MM.1S (cell line): ENCODE data around the gene ARPP21.

Experiments
- DNase-seq: peaks from one replicate; pipeline ENCODE4 v3.0.0-alpha.2; 2015
- H2AFZ ChIP-seq: fragments of 300-600 bp; sonication (generic); 2 replicates; pipeline ENCODE4 v1.6.0; 2016; ENCODE audit warnings: antibody characterized with exemption, low read length
- H3F3A ChIP-seq: fragments of 300-600 bp; sonication (generic); 2 replicates; pipeline ENCODE4 v1.6.1; 2016; ENCODE audit warnings: mild to moderate bottlenecking, antibody characterized with exemption, low read length, moderate library complexity, mixed read lengths; ENCODE audit not compliant: insufficient read depth
- H3K27ac ChIP-seq: fragments of 300-600 bp; sonication (generic); 2 replicates; pipeline ENCODE4 v1.5.1; 2016; ENCODE audit warnings: mild to moderate bottlenecking, low read length
- H3K27me3 ChIP-seq: fragments of 300-600 bp; sonication (generic); replicated peaks from 2 replicates; pipeline ENCODE4 v1.6.0; 2016; ENCODE audit warnings: low read length; ENCODE audit not compliant: insufficient read depth
- H3K36me3 ChIP-seq: fragments of 300-600 bp; sonication (generic); replicated peaks from 2 replicates; pipeline ENCODE4 v1.6.1; 2016; ENCODE audit warnings: mild to moderate bottlenecking, low read length, mixed read lengths; ENCODE audit not compliant: insufficient read depth
- H3K4me1 ChIP-seq: fragments of 300-600 bp; sonication (generic); 2 replicates; pipeline ENCODE4 v1.6.1; 2016; ENCODE audit warnings: low read length, mixed read lengths
- H3K4me2 ChIP-seq: fragments of 300-600 bp; sonication (generic); 2 replicates; pipeline ENCODE4 v1.6.0; 2016; ENCODE audit warnings: low read depth, low read length
- H3K4me3 ChIP-seq: fragments of 300-600 bp; sonication (generic); 2 replicates; pipeline ENCODE4 v1.5.1; 2016; ENCODE audit warnings: low read length, mixed read lengths
- H3K79me2 ChIP-seq: fragments of 300-600 bp; sonication (generic); 2 replicates; pipeline ENCODE4 v1.6.1; 2016; ENCODE audit warnings: mixed run types, low read length, mixed read lengths
- H3K9ac ChIP-seq: fragments of 300-600 bp; sonication (generic); 2 replicates; pipeline ENCODE4 v1.6.1; 2016; ENCODE audit warnings: low read length, mixed read lengths
- H3K9me2 ChIP-seq: fragments of 300-600 bp; sonication (generic); replicated peaks from 2 replicates; pipeline ENCODE4 v1.6.1; 2016; ENCODE audit warnings: mild to moderate bottlenecking, low read length, mixed read lengths; ENCODE audit not compliant: insufficient read depth
- H3K9me3 ChIP-seq: fragments of 300-600 bp; sonication (generic); replicated peaks from 2 replicates; pipeline ENCODE4 v1.6.1; 2016; ENCODE audit warnings: mild to moderate bottlenecking, low read length, mixed read lengths; ENCODE audit not compliant: insufficient read depth
- H4K20me1 ChIP-seq: fragments of 300-600 bp; sonication (generic); 2 replicates; pipeline ENCODE4 v1.6.1; 2016; ENCODE audit warnings: mild to moderate bottlenecking, low read length, moderate library complexity, mixed read lengths; ENCODE audit not compliant: insufficient read depth
- EZH2 ChIP-seq: fragments of 300-600 bp; sonication (generic); optimal IDR thresholded peaks from 2 replicates; pipeline ENCODE3; 2017; ENCODE audit warnings: low read depth, mild to moderate bottlenecking, antibody characterized with exemption, low read length, mixed read lengths
- EZH2phosphoT487 ChIP-seq: fragments of 300-600 bp; sonication (generic); IDR thresholded peaks from 2 replicates; pipeline ENCODE4 v1.6.1; 2018; ENCODE audit warnings: antibody characterized with exemption, low read length
- TF ChIP-seq, protein P1 (sequence below): fragments of 300-600 bp; sonication (generic); IDR thresholded peaks from 2 replicates; pipeline ENCODE4 v1.5.1; 2016; ENCODE audit warnings: antibody characterized with exemption, low read length, mixed read lengths

The ARPP21 gene

DNA sequence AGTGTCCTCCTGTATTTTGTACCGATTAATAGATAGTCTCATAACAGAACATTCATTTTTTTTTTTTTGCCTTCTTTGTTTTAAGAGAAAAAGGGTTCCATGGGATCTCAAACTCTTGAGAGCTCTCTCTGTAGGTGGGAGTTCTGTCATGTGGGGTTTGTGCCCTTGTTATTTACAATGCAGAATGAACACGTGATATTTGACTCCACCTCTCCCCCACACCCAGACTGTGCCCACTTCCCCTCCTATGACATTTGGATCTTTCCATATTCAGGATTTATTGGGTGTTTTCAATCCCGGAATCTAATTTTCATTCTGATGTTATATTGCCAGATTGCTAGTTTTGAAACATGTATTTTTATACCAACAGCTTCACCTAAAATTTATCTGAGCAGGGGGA, 49.5 kb downstream of the ARPP21 start:
- no peaks in the 10 kb centered on the region for H3K79me2 ChIP-seq
- no peaks in the 10 kb centered on the region for H3K9me2 ChIP-seq
- no peaks in the 10 kb centered on the region for H3F3A ChIP-seq
- no peaks in the 10 kb centered on the region for H3K36me3 ChIP-seq
- no peak overlapping the region for H3K4me2 ChIP-seq
- H4K20me1 ChIP-seq = no peaks in the 10 kb centered on the region
- H3K9ac ChIP-seq = no peak overlapping the region
- no peak overlapping the region for H2AFZ ChIP-seq
- no peak overlapping the region for H3K27ac ChIP-seq
- no peak for DNase-seq
- no peak overlapping the region for H3K4me3 ChIP-seq
- no peaks in the 10 kb centered on the region for H3K9me3 ChIP-seq
- TF ChIP-seq EZH2 = no peak
- no peaks in the 10 kb centered on the region for H3K4me1 ChIP-seq
- H3K27me3 ChIP-seq = no peaks in the 10 kb centered on the region

DNA sequence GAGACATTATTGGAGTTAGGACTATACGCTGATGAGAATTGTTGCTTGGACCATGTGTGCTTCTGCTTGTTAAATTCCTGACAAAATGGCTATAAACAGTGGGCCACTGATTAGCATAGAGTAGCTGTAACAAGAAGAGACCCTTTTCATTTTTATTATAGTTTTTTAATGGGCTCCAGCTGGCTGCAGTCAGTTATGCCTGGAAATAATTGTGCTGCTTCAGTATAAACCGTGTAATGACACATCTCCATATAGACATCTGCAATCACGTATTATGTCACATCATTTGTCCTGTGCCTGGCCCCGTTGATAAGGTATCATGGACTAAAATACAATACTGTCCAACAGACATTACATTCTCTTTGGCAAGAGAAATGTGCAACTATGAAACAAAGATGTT, 50.9 kb downstream of the ARPP21 start:
- Histone ChIP-seq H3K36me3 (no peaks in the 10 kb centered on the region), H4K20me1 (no peaks in the 10 kb centered on the region), H3K4me3 (no peak overlapping the region), H3F3A (no peaks in the 10 kb centered on the region), H3K27me3 (no peaks in the 10 kb centered on the region), H3K27ac (no peak overlapping the region), H3K4me2 (no peak overlapping the region), H3K9ac (no peak overlapping the region), H3K9me2 (no peaks in the 10 kb centered on the region), H3K4me1 (no peaks in the 10 kb centered on the region), H2AFZ (no peak overlapping the region), H3K9me3 (no peaks in the 10 kb centered on the region), H3K79me2 (no peaks in the 10 kb centered on the region)
- no peak for DNase-seq
- no peak for TF ChIP-seq EZH2phosphoT487
- TF ChIP-seq, protein P1, sequence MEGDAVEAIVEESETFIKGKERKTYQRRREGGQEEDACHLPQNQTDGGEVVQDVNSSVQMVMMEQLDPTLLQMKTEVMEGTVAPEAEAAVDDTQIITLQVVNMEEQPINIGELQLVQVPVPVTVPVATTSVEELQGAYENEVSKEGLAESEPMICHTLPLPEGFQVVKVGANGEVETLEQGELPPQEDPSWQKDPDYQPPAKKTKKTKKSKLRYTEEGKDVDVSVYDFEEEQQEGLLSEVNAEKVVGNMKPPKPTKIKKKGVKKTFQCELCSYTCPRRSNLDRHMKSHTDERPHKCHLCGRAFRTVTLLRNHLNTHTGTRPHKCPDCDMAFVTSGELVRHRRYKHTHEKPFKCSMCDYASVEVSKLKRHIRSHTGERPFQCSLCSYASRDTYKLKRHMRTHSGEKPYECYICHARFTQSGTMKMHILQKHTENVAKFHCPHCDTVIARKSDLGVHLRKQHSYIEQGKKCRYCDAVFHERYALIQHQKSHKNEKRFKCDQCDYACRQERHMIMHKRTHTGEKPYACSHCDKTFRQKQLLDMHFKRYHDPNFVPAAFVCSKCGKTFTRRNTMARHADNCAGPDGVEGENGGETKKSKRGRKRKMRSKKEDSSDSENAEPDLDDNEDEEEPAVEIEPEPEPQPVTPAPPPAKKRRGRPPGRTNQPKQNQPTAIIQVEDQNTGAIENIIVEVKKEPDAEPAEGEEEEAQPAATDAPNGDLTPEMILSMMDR = no peak
- no peak for TF ChIP-seq EZH2

DNA sequence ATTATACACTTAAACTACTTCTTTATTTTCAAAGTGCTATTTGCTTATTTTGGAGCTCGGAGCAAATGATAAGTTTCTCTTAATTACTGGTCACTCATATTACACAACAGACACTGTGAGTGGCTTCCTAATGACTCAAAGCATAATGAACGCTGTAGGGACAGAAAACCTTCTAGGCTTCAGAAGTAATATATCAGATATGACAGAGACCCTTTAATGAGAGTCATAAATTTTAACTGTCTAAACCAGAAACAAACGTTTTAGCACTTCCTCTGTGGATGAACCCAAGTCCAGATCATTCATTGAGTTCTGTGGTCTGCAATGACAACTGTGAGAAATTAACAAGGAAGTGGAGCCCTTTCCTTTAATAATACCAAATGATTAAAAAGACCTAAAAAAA, 66.6 kb downstream of the ARPP21 start:
- Histone ChIP-seq H3K4me2 (no peak overlapping the region), H2AFZ (no peak overlapping the region)
- no peak for DNase-seq

DNA sequence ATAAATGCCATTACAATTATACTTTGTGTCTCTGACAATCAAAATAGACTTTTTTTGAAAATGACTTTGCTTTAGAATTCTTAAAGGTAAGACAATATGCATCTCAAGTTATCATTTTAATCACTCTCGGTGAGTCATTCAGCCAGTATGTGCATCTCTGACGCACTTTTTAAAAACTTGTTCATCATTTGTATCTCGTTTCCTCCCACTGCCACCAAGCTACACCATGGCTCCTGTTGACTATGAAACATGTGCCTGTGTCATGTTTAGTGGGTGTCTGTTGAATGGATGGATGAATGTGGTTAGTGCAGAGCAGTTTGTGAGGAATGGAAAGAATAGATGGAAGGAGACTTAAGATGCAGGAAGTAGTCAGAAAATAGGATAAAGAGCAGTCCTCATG, 68.6 kb downstream of the ARPP21 start:
- H3K4me3 ChIP-seq = no peak overlapping the region
- no peaks in the 10 kb centered on the region for H3K27me3 ChIP-seq
- no peaks in the 10 kb centered on the region for H4K20me1 ChIP-seq
- H3K9ac ChIP-seq = no peak overlapping the region
- H3K9me3 ChIP-seq = no peaks in the 10 kb centered on the region
- H3K4me2 ChIP-seq = no peak overlapping the region
- H3K27ac ChIP-seq = no peak overlapping the region
- no peaks in the 10 kb centered on the region for H3K9me2 ChIP-seq
- TF ChIP-seq, protein P1 = no peak
- no peak for TF ChIP-seq EZH2
- TF ChIP-seq EZH2phosphoT487 = no peak
- DNase-seq = no peak
- H3K4me1 ChIP-seq = no peaks in the 10 kb centered on the region
- no peak overlapping the region for H2AFZ ChIP-seq
- no peaks in the 10 kb centered on the region for H3K79me2 ChIP-seq
- no peaks in the 10 kb centered on the region for H3F3A ChIP-seq
- H3K36me3 ChIP-seq = no peaks in the 10 kb centered on the region

More for the DNA sequence above, 66.6 kb downstream of the ARPP21 start:
- H3K27me3 ChIP-seq = no peaks in the 10 kb centered on the region
- H3K4me3 ChIP-seq = no peak overlapping the region
- H3K27ac ChIP-seq = no peak overlapping the region
- no peaks in the 10 kb centered on the region for H3K36me3 ChIP-seq
- H3K4me1 ChIP-seq = no peaks in the 10 kb centered on the region
- no peaks in the 10 kb centered on the region for H3K9me2 ChIP-seq
- no peak for TF ChIP-seq EZH2phosphoT487
- TF ChIP-seq, protein P1 = no peak
- no peak for TF ChIP-seq EZH2
- H3F3A ChIP-seq = no peaks in the 10 kb centered on the region
- H3K9me3 ChIP-seq = no peaks in the 10 kb centered on the region
- H4K20me1 ChIP-seq = no peaks in the 10 kb centered on the region
- no peaks in the 10 kb centered on the region for H3K79me2 ChIP-seq
- no peak overlapping the region for H3K9ac ChIP-seq
